ENCODE results near the gene ABCA4.

- TF ChIP-seq EZH2 (IDR thresholded peaks at IDR 0.05) (no peak), CTCF (IDR thresholded peaks at IDR 0.05) (no peak)
Observed at GRCh38 chr1:94094469-94095111, 26.4 kb downstream of the ABCA4 start.

All from neural progenitor cell (in vitro differentiated cells).